OCI-LY3 (cell line): Measurements from ENCODE around the gene FAU.

Experiments used
- H2AFZ ChIP-seq: fragments of 200-600, 300-600 bp; shearing (Covaris generic); 2 replicates; pipeline ENCODE4 v1.6.0; 2014; ENCODE audit warnings: antibody characterized with exemption, low read depth, low read length
- H3K27ac ChIP-seq: fragments of 200-600, 300-600 bp; sonication (generic); 2 replicates; pipeline ENCODE4 v1.5.1; 2014; ENCODE audit warnings: mild to moderate bottlenecking, low read length, moderate library complexity, mixed read lengths
- H3K27me3 ChIP-seq: fragments of 200-600, 300-600 bp; sonication (generic); 2 replicates; pipeline ENCODE4 v1.6.1; 2014; ENCODE audit warnings: low read depth, low read length, mixed read lengths
- H3K36me3 ChIP-seq: fragments of 200-600, 300-600 bp; sonication (generic); replicated peaks from 2 replicates; pipeline ENCODE3; 2014; ENCODE audit warnings: low read depth, low read length, mixed read lengths
- H3K4me1 ChIP-seq: fragments of 300-600, 200-600 bp; sonication (generic); 2 replicates; pipeline ENCODE4 v1.6.1; 2014; ENCODE audit warnings: low read length, mixed read lengths
- H3K4me2 ChIP-seq: fragments of 200-600, 300-600 bp; sonication (generic); 2 replicates; pipeline ENCODE4 v1.6.1; 2014; ENCODE audit warnings: low read length, mixed read lengths
- H3K4me3 ChIP-seq: fragments of 300-600, 200-600 bp; sonication (generic); 2 replicates; pipeline ENCODE4 v1.5.1; 2014; ENCODE audit warnings: antibody characterized with exemption, mild to moderate bottlenecking, low read length, moderate library complexity
- H3K79me2 ChIP-seq: fragments of 300-600, 200-600 bp; shearing (Covaris generic); 2 replicates; pipeline ENCODE4 v1.6.1; 2014; ENCODE audit warnings: mild to moderate bottlenecking, low read length, mixed read lengths
- H3K9ac ChIP-seq: fragments of 300-600, 200-600 bp; shearing (Covaris generic); 2 replicates; pipeline ENCODE4 v1.6.0; 2014; ENCODE audit warnings: mild to moderate bottlenecking, low read length, moderate library complexity
- H3K9me3 ChIP-seq: fragments of 200-600, 300-600 bp; shearing (Covaris generic); 2 replicates; pipeline ENCODE4 v1.6.1; 2014; ENCODE audit warnings: low read length, mixed read lengths; ENCODE audit not compliant: insufficient read depth
- H4K20me1 ChIP-seq: fragments of 200-600, 300-600 bp; sonication (generic); 2 replicates; pipeline ENCODE4 v1.6.1; 2016; ENCODE audit warnings: low read length, mixed read lengths; ENCODE audit not compliant: insufficient read depth
- CTCF ChIP-seq: fragments of 200-600, 300-600 bp; sonication (generic); IDR thresholded peaks from 2 replicates; pipeline ENCODE4 v1.5.1; 2014; ENCODE audit warnings: antibody characterized with exemption, low read length, low read depth
- EZH2phosphoT487 ChIP-seq: fragments of 200-600 bp; shearing (Covaris generic); IDR thresholded peaks from 2 replicates; pipeline ENCODE4 v1.6.1; 2018; ENCODE audit warnings: antibody characterized with exemption, mixed run types, low read depth

The FAU gene

GRCh38 chr11:65148657-65149056, 26.7 kb upstream of the FAU start:
- H3K4me1 ChIP-seq: peaks cover 29% of the 10 kb centered on the region
- no peak overlapping the region for H3K4me2 ChIP-seq
- no peak overlapping the region for H3K9ac ChIP-seq
- TF ChIP-seq EZH2phosphoT487 (no peak), CTCF (no peak)
- H3K27ac ChIP-seq: no peak overlapping the region
- H3K4me3 ChIP-seq: no peak overlapping the region
- H3K9me3 ChIP-seq: no peaks in the 10 kb centered on the region
- no peaks in the 10 kb centered on the region for H3K27me3 ChIP-seq
- H2AFZ ChIP-seq: no peak overlapping the region
- H3K36me3 ChIP-seq: no peaks in the 10 kb centered on the region
- no peaks in the 10 kb centered on the region for H4K20me1 ChIP-seq
- no peaks in the 10 kb centered on the region for H3K79me2 ChIP-seq

GRCh38 chr11:65147352-65148075, 25.6 kb upstream of the FAU start:
- Histone ChIP-seq H3K27me3 (no peaks in the 10 kb centered on the region), H3K4me3 (no peak overlapping the region), H3K79me2 (no peaks in the 10 kb centered on the region), H3K9ac (no peak overlapping the region), H3K4me2 (no peak overlapping the region), H2AFZ (no peak overlapping the region), H3K36me3 (no peaks in the 10 kb centered on the region), H3K9me3 (no peaks in the 10 kb centered on the region), H3K27ac (no peak overlapping the region), H4K20me1 (no peaks in the 10 kb centered on the region), H3K4me1 (peaks cover 27% of the 10 kb centered on the region)
- TF ChIP-seq CTCF: no peak

GRCh38 chr11:65141896-65142494, 20.1 kb upstream of the FAU start:
- no peak overlapping the region for H3K4me3 ChIP-seq
- H3K9me3 ChIP-seq: no peaks in the 10 kb centered on the region
- no peaks in the 10 kb centered on the region for H4K20me1 ChIP-seq
- H3K9ac ChIP-seq: no peak overlapping the region
- H2AFZ ChIP-seq: no peak overlapping the region
- H3K79me2 ChIP-seq: no peaks in the 10 kb centered on the region
- H3K4me1 ChIP-seq: peaks cover 8% of the 10 kb centered on the region
- no peaks in the 10 kb centered on the region for H3K36me3 ChIP-seq
- no peak overlapping the region for H3K4me2 ChIP-seq
- H3K27me3 ChIP-seq: peaks cover 13% of the 10 kb centered on the region; the same call in 1 of the 2 replicates
- H3K27ac ChIP-seq: no peak overlapping the region
- TF ChIP-seq CTCF (no peak), EZH2phosphoT487 (no peak)

- H3K27me3 ChIP-seq: peaks cover 9% of the 10 kb centered on the region; the same call in 1 of the 2 replicates
- H3K27ac ChIP-seq: no peak overlapping the region
- peaks cover 18% of the 10 kb centered on the region for H3K4me1 ChIP-seq
- peaks cover 12% of the 10 kb centered on the region for H3K36me3 ChIP-seq
- H3K9ac ChIP-seq: no peak overlapping the region
- no peak overlapping the region for H3K4me3 ChIP-seq
- no peak overlapping the region for H2AFZ ChIP-seq
- TF ChIP-seq CTCF (no peak), EZH2phosphoT487 (no peak)
- peaks cover 37% of the 10 kb centered on the region for H3K79me2 ChIP-seq
- no peak overlapping the region for H3K4me2 ChIP-seq
- no peaks in the 10 kb centered on the region for H4K20me1 ChIP-seq
- no peaks in the 10 kb centered on the region for H3K9me3 ChIP-seq
Measured at GRCh38 chr11:65136515-65137096, 14.7 kb upstream of the FAU start.
